Choroid plexus epithelial cell (primary cell): ENCODE measurements around the gene NR2F1-AS1.

Experiments used
- DNase-seq: peaks from one replicate; pipeline ENCODE4 v3.0.0-alpha.2; 2010; ENCODE audit warnings: low read depth
- H3K4me3 ChIP-seq: 2 replicates; pipeline ENCODE4 v1.5.1; 2011; ENCODE audit warnings: low read depth, mild to moderate bottlenecking, control low read depth, low read length, moderate library complexity
- TF ChIP-seq, protein P1 (sequence below): conservative IDR thresholded peaks from 2 replicates; pipeline ENCODE4 v1.5.1; 2011; ENCODE audit warnings: low read depth, mild to moderate bottlenecking, control low read depth, inconsistent platforms, low read length, moderate library complexity

Gene NR2F1-AS1

DNA sequence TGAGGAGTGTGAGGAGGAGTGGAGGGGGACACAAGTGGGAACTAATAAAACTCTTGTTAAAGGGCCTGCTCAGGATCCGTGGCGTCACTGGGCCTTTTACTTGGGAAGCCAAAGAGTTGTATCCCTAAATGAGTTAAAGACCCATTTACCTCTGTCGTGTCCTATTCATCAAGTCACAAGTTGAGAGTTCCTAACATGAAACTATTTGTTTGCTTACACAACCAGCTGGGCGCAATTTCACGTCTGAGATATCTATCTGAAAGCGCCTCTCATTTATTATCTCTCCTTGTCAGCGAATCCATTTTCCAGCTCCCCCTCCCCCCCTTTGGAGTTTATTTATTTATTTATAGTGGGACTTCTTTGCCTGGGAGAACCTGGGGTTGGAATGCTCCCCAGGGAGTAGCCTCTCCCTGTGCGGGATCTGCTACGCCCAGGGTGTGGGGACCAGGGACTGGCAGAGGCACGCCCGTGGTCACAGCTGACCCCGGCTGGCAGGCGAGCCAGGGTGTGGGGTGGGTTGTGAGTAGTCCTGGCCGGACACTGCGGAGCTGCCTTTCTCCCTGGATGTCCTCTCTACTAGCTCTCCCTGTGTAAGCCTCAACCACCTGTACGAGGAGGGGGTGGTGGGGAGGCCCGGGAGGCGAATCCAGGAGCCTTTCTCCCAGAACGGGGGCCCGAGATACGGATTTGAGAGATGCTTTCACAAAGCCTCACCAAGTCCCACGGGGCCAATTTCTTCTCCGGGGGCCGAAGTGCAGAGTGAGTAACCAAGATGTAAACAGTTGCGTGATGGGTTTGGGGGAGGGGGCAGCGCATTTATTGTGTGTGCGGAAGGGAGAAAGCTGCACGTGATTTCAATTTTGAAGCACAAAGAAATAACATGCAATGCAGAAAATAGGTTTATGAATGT lies 17.3 kb upstream of the NR2F1-AS1 start:
- TF ChIP-seq, protein P1, sequence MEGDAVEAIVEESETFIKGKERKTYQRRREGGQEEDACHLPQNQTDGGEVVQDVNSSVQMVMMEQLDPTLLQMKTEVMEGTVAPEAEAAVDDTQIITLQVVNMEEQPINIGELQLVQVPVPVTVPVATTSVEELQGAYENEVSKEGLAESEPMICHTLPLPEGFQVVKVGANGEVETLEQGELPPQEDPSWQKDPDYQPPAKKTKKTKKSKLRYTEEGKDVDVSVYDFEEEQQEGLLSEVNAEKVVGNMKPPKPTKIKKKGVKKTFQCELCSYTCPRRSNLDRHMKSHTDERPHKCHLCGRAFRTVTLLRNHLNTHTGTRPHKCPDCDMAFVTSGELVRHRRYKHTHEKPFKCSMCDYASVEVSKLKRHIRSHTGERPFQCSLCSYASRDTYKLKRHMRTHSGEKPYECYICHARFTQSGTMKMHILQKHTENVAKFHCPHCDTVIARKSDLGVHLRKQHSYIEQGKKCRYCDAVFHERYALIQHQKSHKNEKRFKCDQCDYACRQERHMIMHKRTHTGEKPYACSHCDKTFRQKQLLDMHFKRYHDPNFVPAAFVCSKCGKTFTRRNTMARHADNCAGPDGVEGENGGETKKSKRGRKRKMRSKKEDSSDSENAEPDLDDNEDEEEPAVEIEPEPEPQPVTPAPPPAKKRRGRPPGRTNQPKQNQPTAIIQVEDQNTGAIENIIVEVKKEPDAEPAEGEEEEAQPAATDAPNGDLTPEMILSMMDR = no peak
- peak overlapping the region; percentile 38 for H3K4me3 ChIP-seq
- DNase-seq = peak; percentile 70

- DNase-seq = peak; percentile 52
- TF ChIP-seq, protein P1 = peak; percentile 35
- no peak overlapping the region for H3K4me3 ChIP-seq
These were observed 15.9 kb upstream of the NR2F1-AS1 start for GRCh38 chr5:93596676-93597490.

DNA sequence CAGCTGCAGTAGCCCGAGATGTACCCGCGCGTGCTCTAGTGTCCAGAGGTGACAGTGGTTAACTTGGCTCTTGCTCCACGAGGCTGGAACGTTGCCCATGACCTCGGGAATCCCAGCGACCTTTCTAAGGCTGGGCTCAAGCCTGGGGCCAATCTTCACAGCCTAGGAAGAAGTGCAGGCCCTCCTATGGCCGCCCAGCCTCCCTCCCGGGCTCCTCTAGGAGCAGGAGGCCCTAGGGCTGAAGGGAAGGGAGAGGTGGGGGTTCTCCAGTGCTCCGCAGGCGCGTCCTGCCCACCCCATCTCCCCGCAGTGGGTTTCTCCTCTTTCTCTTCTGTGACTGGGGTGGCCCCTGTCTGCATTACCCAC lies 15.3 kb upstream of the NR2F1-AS1 start:
- peak; percentile 34 for DNase-seq
- TF ChIP-seq, protein P1 = no peak
- no peak overlapping the region for H3K4me3 ChIP-seq

GRCh38 chr5:93595420-93596147 lies 14.6 kb upstream of the NR2F1-AS1 start:
- DNase-seq = peak; percentile 91
- H3K4me3 ChIP-seq = peak overlapping the region; percentile 39
- TF ChIP-seq, protein P1 = no peak

- H3K4me3 ChIP-seq = peak overlapping the region; percentile 39
- TF ChIP-seq, protein P1 = peak; percentile 40
These were observed 13.8 kb upstream of the NR2F1-AS1 start for GRCh38 chr5:93594591-93595419.

More at GRCh38 chr5:93594591-93595419, 13.8 kb upstream of the NR2F1-AS1 start:
- DNase-seq = peak; percentile 91
